CD4-positive, alpha-beta T cell treated with Interleukin-15 for 1 hour (primary cell): Measurements from ENCODE around the gene DHCR24.

Experiments
- DNase-seq: peaks from one replicate; pipeline ENCODE4 v3.0.0-alpha.2; 2020

DHCR24 gene

GRCh38 chr1:54863267-54863665 is 23.7 kb downstream of the DHCR24 start:
- DNase-seq, result no peak

- no peak for DNase-seq
Observed at GRCh38 chr1:54861070-54861761, 25.8 kb downstream of the DHCR24 start.

GRCh38 chr1:54859700-54860391 is 27.1 kb downstream of the DHCR24 start:
- DNase-seq, result no peak

- no peak for DNase-seq
Observed at GRCh38 chr1:54857746-54858561, 29.0 kb downstream of the DHCR24 start.

- no peak for DNase-seq
Observed at GRCh38 chr1:54857141-54857540, 29.9 kb downstream of the DHCR24 start.

GRCh38 chr1:54854381-54855020 is 32.5 kb downstream of the DHCR24 start:
- DNase-seq, result no peak

- DNase-seq, result no peak
Observed at GRCh38 chr1:54853793-54854370, 33.1 kb downstream of the DHCR24 start.

- DNase-seq, result no peak
Observed at GRCh38 chr1:54853096-54853792, 33.8 kb downstream of the DHCR24 start.

- DNase-seq, result no peak
Observed at GRCh38 chr1:54851936-54852524, 35.0 kb downstream of the DHCR24 start.

- no peak for DNase-seq
Observed at GRCh38 chr1:54851406-54851805, 35.6 kb downstream of the DHCR24 start.

GRCh38 chr1:54850737-54851136 is 36.3 kb downstream of the DHCR24 start:
- no peak for DNase-seq

GRCh38 chr1:54850069-54850730 is 36.8 kb downstream of the DHCR24 start:
- DNase-seq, result no peak

- DNase-seq, result no peak
Observed at GRCh38 chr1:54849219-54850068, 37.6 kb downstream of the DHCR24 start.

- no peak for DNase-seq
Observed at GRCh38 chr1:54848134-54848948, 38.7 kb downstream of the DHCR24 start.

GRCh38 chr1:54846716-54847284 is 40.2 kb downstream of the DHCR24 start:
- DNase-seq, result no peak

GRCh38 chr1:54846301-54846700 is 40.7 kb downstream of the DHCR24 start:
- DNase-seq, result no peak

- no peak for DNase-seq
Observed at GRCh38 chr1:54845772-54846171, 41.2 kb downstream of the DHCR24 start.

- no peak for DNase-seq
Observed at GRCh38 chr1:54844564-54844963, 42.4 kb downstream of the DHCR24 start.

GRCh38 chr1:54843449-54843848 is 43.5 kb downstream of the DHCR24 start:
- DNase-seq, result no peak
